ENCODE data around the gene HLA-DRB5. TPM values are rescaled to one million over a fixed set of nuclear protein-coding genes. Genes with fewer than 3 reads are reported as not detected.
A peak's percentile ranks its signal among the peaks of the same experiment; 100 is the strongest.
"Not testable (repeated sequence)": the region's sequence is repeated elsewhere in the genome, so short reads cannot be mapped to it uniquely, and the experiment has no call there.

HLA-DRB5 gene
- total and polyA plus RNA-seq, 5 donors from 2014 or later, result 2.7 to 57.6 (median 3.2) TPM

DNA sequence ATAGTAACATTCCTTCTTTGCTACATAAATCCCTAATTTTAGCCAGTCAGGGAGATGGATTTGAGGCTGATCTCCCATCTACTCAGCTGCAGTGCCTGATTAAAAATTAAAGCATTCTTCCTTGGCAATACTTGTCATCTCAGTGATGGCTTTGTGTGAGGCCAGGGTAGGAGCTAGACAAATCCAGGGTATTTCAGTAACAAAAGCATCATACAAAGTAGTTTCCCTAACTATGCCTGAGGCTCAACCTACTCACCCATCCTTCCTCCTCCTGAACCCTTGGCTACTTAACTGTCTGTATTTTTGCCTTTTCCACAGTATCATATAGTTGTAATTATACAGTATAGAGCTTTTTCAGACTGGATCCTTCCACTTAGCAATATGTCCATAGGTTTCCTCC, 37.7 kb downstream of the HLA-DRB5 start:
- Histone ChIP-seq H3K9me3 (ENCODE audit: control insufficient read depth in 2 of 2, low read length in 2 of 2) (no peaks in the 10 kb centered on the region), H3K27ac (ENCODE audit: insufficient read depth, low read length, poor library complexity, severe bottlenecking) (no peak overlapping the region), H3K36me3 (ENCODE audit: control insufficient read depth, insufficient read depth, low read length) (no peaks in the 10 kb centered on the region), H3K4me1 (ENCODE audit: control insufficient read depth, insufficient read depth, low read length, poor library complexity, severe bottlenecking) (no peaks in the 10 kb centered on the region), H3K27me3 (ENCODE audit: control insufficient read depth, insufficient read depth, low read length) (peaks cover 3% of the 10 kb centered on the region), H3K4me3 (ENCODE audit: low read depth, low read length) (no peak overlapping the region)
- Mint-ChIP-seq H3K4me1 (no peaks in the 10 kb centered on the region), H3K36me3 (no peaks in the 10 kb centered on the region), H3K4me3 (no peak overlapping the region), H3K27ac (no peak overlapping the region), H3K9me3 (peaks cover 0 to 1% (median 0%) of the 10 kb centered on the region in 7 donors), H3K27me3 (no peaks in the 10 kb centered on the region)
- DNase-seq (no peak), ATAC-seq (ENCODE audit: low read depth in 2 of 2) (no peak)

DNA sequence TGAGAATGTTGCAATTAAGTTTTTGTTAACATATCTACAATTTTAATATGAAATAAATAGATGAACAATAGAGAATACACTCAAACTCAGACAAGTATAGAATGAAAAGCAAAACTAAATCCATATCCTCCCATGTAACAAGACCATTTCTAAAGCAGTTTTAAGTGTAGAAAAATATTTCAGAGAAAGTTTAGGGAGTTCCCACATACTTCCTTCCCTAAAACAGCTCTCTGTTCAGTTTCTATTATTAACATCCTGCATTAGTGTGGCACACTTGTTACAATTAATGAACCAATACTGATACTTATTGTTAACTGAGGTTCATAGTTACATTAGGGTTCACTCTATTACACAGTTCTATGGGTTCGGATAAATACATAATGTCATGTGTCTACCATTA, 38.4 kb downstream of the HLA-DRB5 start:
- Mint-ChIP-seq H3K4me3 (no peak overlapping the region), H3K9me3 (peaks cover 0 to 1% (median 0%) of the 10 kb centered on the region in 7 donors), H3K27me3 (no peaks in the 10 kb centered on the region), H3K27ac (peak overlapping the region in 1 of 3 donors; percentile 66), H3K4me1 (no peaks in the 10 kb centered on the region), H3K36me3 (no peaks in the 10 kb centered on the region)
- Histone ChIP-seq H3K4me3 (ENCODE audit: low read depth, low read length) (no peak overlapping the region), H3K27me3 (ENCODE audit: control insufficient read depth, insufficient read depth, low read length) (peaks cover 3% of the 10 kb centered on the region), H3K36me3 (ENCODE audit: control insufficient read depth, insufficient read depth, low read length) (no peaks in the 10 kb centered on the region), H3K27ac (ENCODE audit: insufficient read depth, low read length, poor library complexity, severe bottlenecking) (no peak overlapping the region), H3K4me1 (ENCODE audit: control insufficient read depth, insufficient read depth, low read length, poor library complexity, severe bottlenecking) (no peaks in the 10 kb centered on the region), H3K9me3 (ENCODE audit: control insufficient read depth in 2 of 2, low read length in 2 of 2) (no peaks in the 10 kb centered on the region)
- DNase-seq (no peak), ATAC-seq (ENCODE audit: low read depth in 2 of 2) (no peak)

GRCh38 chr6:32488083-32488482, 42.0 kb downstream of the HLA-DRB5 start:
- no peaks in the 10 kb centered on the region for H3K4me1 ChIP-seq (ENCODE audit: control insufficient read depth, insufficient read depth, low read length, poor library complexity, severe bottlenecking)
- no peak overlapping the region for H3K27ac ChIP-seq (ENCODE audit: insufficient read depth, low read length, poor library complexity, severe bottlenecking)
- H3K4me3 ChIP-seq (ENCODE audit: low read depth, low read length), result no peak overlapping the region
- no peaks in the 10 kb centered on the region for H3K9me3 ChIP-seq (ENCODE audit: control insufficient read depth in 2 of 2, low read length in 2 of 2)
- no peak for DNase-seq
- H3K36me3 ChIP-seq (ENCODE audit: control insufficient read depth, insufficient read depth, low read length), result no peaks in the 10 kb centered on the region
- H3K27me3 Mint-ChIP-seq, result peaks cover 4% of the 10 kb centered on the region
- no peaks in the 10 kb centered on the region for H3K36me3 Mint-ChIP-seq
- no peak overlapping the region for H3K27ac Mint-ChIP-seq
- ATAC-seq (ENCODE audit: low read depth in 2 of 2), result no peak
- H3K9me3 Mint-ChIP-seq, result peaks cover 0 to 2% (median 0%) of the 10 kb centered on the region in 7 donors
- H3K4me1 Mint-ChIP-seq, result peaks cover 0 to 2% (median 0%) of the 10 kb centered on the region in 4 donors
- no peak overlapping the region for H3K4me3 Mint-ChIP-seq
- peaks cover 3% of the 10 kb centered on the region for H3K27me3 ChIP-seq (ENCODE audit: control insufficient read depth, insufficient read depth, low read length)

GRCh38 chr6:32484614-32484998, 45.5 kb downstream of the HLA-DRB5 start:
- no peak overlapping the region for H3K4me3 Mint-ChIP-seq
- Histone ChIP-seq H3K4me3 (ENCODE audit: low read depth, low read length) (no peak overlapping the region), H3K27me3 (ENCODE audit: control insufficient read depth, insufficient read depth, low read length) (peaks cover 3% of the 10 kb centered on the region), H3K4me1 (ENCODE audit: control insufficient read depth, insufficient read depth, low read length, poor library complexity, severe bottlenecking) (no peaks in the 10 kb centered on the region), H3K36me3 (ENCODE audit: control insufficient read depth, insufficient read depth, low read length) (no peaks in the 10 kb centered on the region), H3K27ac (ENCODE audit: insufficient read depth, low read length, poor library complexity, severe bottlenecking) (no peak overlapping the region), H3K9me3 (ENCODE audit: control insufficient read depth in 2 of 2, low read length in 2 of 2) (no peaks in the 10 kb centered on the region)
- H3K27me3 Mint-ChIP-seq, result peaks cover 17% of the 10 kb centered on the region
- H3K36me3 Mint-ChIP-seq, result no peaks in the 10 kb centered on the region
- no peak for DNase-seq
- no peak overlapping the region for H3K27ac Mint-ChIP-seq
- peaks cover 0 to 2% (median 0%) of the 10 kb centered on the region in 4 donors for H3K4me1 Mint-ChIP-seq
- H3K9me3 Mint-ChIP-seq, result peaks cover 0 to 1% (median 0%) of the 10 kb centered on the region in 7 donors
- ATAC-seq (ENCODE audit: low read depth in 2 of 2), result no peak

DNA sequence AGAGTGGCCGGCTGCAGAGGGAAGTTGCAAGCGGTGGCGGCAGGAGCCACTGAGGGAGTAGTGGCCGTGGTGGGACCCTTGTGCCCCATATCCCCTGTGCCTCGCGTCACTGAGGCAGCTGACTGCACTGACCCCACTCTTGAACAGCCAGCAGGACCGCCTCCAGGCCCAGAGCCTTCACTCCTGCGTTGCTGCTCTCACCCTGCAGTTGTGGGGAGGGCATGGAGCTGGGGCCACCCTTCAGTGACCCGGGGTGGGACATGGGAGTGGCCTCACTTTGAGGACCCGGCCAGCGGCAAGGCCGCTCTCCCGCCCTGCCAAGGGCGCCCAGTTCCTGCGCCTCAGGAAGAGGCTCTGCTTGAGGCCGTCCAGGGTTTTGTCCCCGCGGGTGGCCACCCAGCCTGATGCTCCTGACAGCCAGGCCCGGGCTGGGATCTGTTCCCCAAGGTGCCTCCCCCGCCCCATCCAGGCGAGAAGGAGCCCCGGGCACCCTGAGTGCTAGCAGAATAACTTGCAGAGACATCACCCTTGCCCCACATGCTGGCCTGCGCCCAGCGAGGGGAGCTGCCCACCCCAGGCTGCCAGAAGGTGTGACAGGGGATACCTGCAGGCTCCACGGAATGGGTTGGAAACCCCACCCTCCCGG, 46.0 kb downstream of the HLA-DRB5 start:
- no peaks in the 10 kb centered on the region for H3K36me3 Mint-ChIP-seq

DNA sequence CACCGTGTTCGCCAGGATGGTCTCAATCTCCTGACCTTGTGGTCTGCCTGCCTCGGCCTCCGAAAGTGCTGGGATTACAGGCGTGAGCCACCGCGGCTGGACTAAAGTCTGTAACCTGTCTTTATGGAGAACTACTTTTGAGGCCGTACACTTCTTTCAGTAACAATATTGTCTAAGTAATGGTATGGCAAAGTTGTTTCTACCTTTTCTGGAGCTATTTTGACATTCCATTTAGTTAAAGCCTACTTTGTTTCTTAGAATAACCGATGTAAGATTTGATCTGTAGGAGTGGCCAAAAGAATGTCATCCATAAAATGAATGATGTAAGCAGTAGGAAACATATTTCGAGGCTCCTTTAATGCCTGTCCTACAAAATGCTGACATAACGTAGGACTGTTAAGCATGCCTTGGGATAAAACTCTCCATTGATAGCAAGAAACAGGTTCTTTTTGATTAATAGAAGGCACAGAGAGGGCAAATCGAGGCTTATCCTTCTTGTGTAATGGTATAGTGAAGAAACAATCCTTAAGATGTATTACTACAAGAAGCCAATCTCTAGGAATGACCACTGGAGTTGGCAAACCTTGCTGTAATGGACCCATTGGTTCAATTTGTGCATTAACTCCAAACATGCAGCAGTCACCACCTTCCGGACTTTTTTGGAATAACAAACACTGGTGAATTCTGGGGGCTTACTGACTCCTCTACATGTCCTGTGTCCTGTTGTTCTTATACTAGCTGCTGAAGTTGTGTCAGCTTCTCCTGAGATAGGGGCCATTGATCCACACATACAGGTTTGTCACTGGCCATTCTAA, 54.5 kb downstream of the HLA-DRB5 start:
- no peak overlapping the region for H3K4me3 Mint-ChIP-seq
- peaks cover 0 to 10% (median 0%) of the 10 kb centered on the region in 7 donors for H3K9me3 Mint-ChIP-seq
- H3K4me1 Mint-ChIP-seq, result peaks cover 0 to 19% (median 4%) of the 10 kb centered on the region in 4 donors
- no peak overlapping the region for H3K27ac Mint-ChIP-seq
- ATAC-seq (ENCODE audit: low read depth in 2 of 2) (no peak), DNase-seq (no peak)
- Histone ChIP-seq H3K4me1 (ENCODE audit: control insufficient read depth, insufficient read depth, low read length, poor library complexity, severe bottlenecking) (no peaks in the 10 kb centered on the region), H3K4me3 (ENCODE audit: low read depth, low read length) (no peak overlapping the region), H3K36me3 (ENCODE audit: control insufficient read depth, insufficient read depth, low read length) (no peaks in the 10 kb centered on the region), H3K9me3 (ENCODE audit: control insufficient read depth in 2 of 2, low read length in 2 of 2) (no peaks in the 10 kb centered on the region), H3K27me3 (ENCODE audit: control insufficient read depth, insufficient read depth, low read length) (no peaks in the 10 kb centered on the region), H3K27ac (ENCODE audit: insufficient read depth, low read length, poor library complexity, severe bottlenecking) (no peak overlapping the region)
- H3K36me3 Mint-ChIP-seq, result no peaks in the 10 kb centered on the region
- H3K27me3 Mint-ChIP-seq, result peaks cover 14% of the 10 kb centered on the region

More for the DNA sequence above, 46.0 kb downstream of the HLA-DRB5 start:
- Mint-ChIP-seq H3K27me3 (peaks cover 17% of the 10 kb centered on the region), H3K9me3 (peaks cover 0 to 4% (median 0%) of the 10 kb centered on the region in 7 donors), H3K27ac (no peak overlapping the region), H3K4me1 (peaks cover 0 to 2% (median 0%) of the 10 kb centered on the region in 4 donors), H3K4me3 (no peak overlapping the region)
- H3K4me3 ChIP-seq (ENCODE audit: low read depth, low read length), result no peak overlapping the region
- H3K4me1 ChIP-seq (ENCODE audit: control insufficient read depth, insufficient read depth, low read length, poor library complexity, severe bottlenecking), result no peaks in the 10 kb centered on the region
- ATAC-seq (ENCODE audit: low read depth in 2 of 2), result no peak
- H3K27ac ChIP-seq (ENCODE audit: insufficient read depth, low read length, poor library complexity, severe bottlenecking), result no peak overlapping the region
- H3K36me3 ChIP-seq (ENCODE audit: control insufficient read depth, insufficient read depth, low read length), result no peaks in the 10 kb centered on the region
- no peaks in the 10 kb centered on the region for H3K9me3 ChIP-seq (ENCODE audit: control insufficient read depth in 2 of 2, low read length in 2 of 2)
- H3K27me3 ChIP-seq (ENCODE audit: control insufficient read depth, insufficient read depth, low read length), result peaks cover 3% of the 10 kb centered on the region
- no peak for DNase-seq

- H3K27me3 ChIP-seq (ENCODE audit: control insufficient read depth, insufficient read depth, low read length); H3K27ac ChIP-seq (ENCODE audit: insufficient read depth, low read length, poor library complexity, severe bottlenecking); H3K36me3 ChIP-seq (ENCODE audit: control insufficient read depth, insufficient read depth, low read length); H3K4me3 ChIP-seq (ENCODE audit: low read depth, low read length); H3K27ac Mint-ChIP-seq; H3K9me3 ChIP-seq (ENCODE audit: control insufficient read depth in 2 of 2, low read length in 2 of 2); H3K36me3 Mint-ChIP-seq; H3K9me3 Mint-ChIP-seq; H3K4me1 ChIP-seq (ENCODE audit: control insufficient read depth, insufficient read depth, low read length, poor library complexity, severe bottlenecking); H3K4me3 Mint-ChIP-seq: not testable (repeated sequence)
- DNase-seq, result peak in 2 of 3 donors; percentile 14 to 44
- peaks cover 0 to 19% (median 4%) of the 10 kb centered on the region in 4 donors for H3K4me1 Mint-ChIP-seq
- ATAC-seq (ENCODE audit: low read depth in 2 of 2), result peak; percentile 88 to 89
- H3K27me3 Mint-ChIP-seq, result peaks cover 11% of the 10 kb centered on the region
Measured at GRCh38 chr6:32473376-32474348, 56.4 kb downstream of the HLA-DRB5 start.
